Thoracic aorta (tissue), 2 donors: ENCODE results near the gene RCC2. TPM values are rescaled to one million over a fixed set of nuclear protein-coding genes. Genes with fewer than 3 reads are reported as not detected.
"Not testable (repeated sequence)": the region's sequence is repeated elsewhere in the genome, so short reads cannot be mapped to it uniquely, and the experiment has no call there.

Source experiments
- ATAC-seq: fragments of 150-250 bp; one replicate; pipeline ENCODE4 v1.8.0; 2017; ENCODE audit warnings: low read depth; ENCODE audit not compliant: insufficient number of reproducible peaks, low FRiP score
- DNase-seq: peaks from one replicate; pipeline ENCODE4 v3.0.0-alpha.2; 2020; ENCODE audit warnings: low spot score
- H3K27ac ChIP-seq, 2 donors: fragments of 200-600 bp; sonication (generic); 1 replicate in 1 of 2; 2 replicates in 1 of 2; pipeline ENCODE4 v1.5.1; 2016; ENCODE audit warnings: mild to moderate bottlenecking in 2 of 2, moderate library complexity in 2 of 2
- H3K27me3 ChIP-seq: fragments of 200-600 bp; sonication (generic); replicated peaks from 2 replicates; pipeline ENCODE4 v1.6.0; 2016; ENCODE audit warnings: mild to moderate bottlenecking; ENCODE audit not compliant: insufficient read depth
- H3K36me3 ChIP-seq: fragments of 200-600 bp; sonication (generic); one replicate; pipeline ENCODE4 v1.5.1; 2016
- H3K4me1 ChIP-seq, 2 donors: fragments of 200-600 bp; sonication (generic); 1 replicate in 1 of 2; 2 replicates in 1 of 2; pipeline versions ENCODE4 v1.5.1 to v1.6.0; 2016; ENCODE audit warnings: low read depth in 2 of 2, mild to moderate bottlenecking in 1 of 2; ENCODE audit not compliant: control insufficient read depth in 1 of 2
- H3K4me3 ChIP-seq: fragments of 200-600 bp; sonication (generic); 2 replicates; pipeline ENCODE4 v1.5.1; 2016; ENCODE audit warnings: mild to moderate bottlenecking
- H3K9me3 ChIP-seq: fragments of 200-600 bp; sonication (generic); 2 replicates; pipeline ENCODE4 v1.5.1; 2016
- CTCF ChIP-seq: fragments of 200-600 bp; sonication (generic); IDR thresholded peaks from one replicate; pipeline ENCODE4 v1.5.1; 2019; ENCODE audit warnings: antibody characterized with exemption
- total RNA-seq, 2 donors: library from RNA; depleted of rRNA; stranded (reverse); fragments of >200 nt; gene quantifications; one replicate each; pipeline versions ENCODE4 v1.1.0 to v1.2.3, GENCODE V29; 2016

The RCC2 gene
- total RNA-seq, 2 donors from 2014 or later: 18.4 to 27.7 TPM

GRCh38 chr1:17458794-17459193 lies 19.3 kb upstream of the RCC2 start:
- DNase-seq (no peak), ATAC-seq (no peak)
- no peak overlapping the region for H3K4me3 ChIP-seq
- H3K27me3 ChIP-seq: no peaks in the 10 kb centered on the region
- no peak overlapping the region for H3K27ac ChIP-seq
- H3K4me1 ChIP-seq: no peaks in the 10 kb centered on the region
- no peak for TF ChIP-seq CTCF
- H3K9me3 ChIP-seq: no peaks in the 10 kb centered on the region
- no peaks in the 10 kb centered on the region for H3K36me3 ChIP-seq

GRCh38 chr1:17452686-17453085 lies 13.2 kb upstream of the RCC2 start:
- no peak overlapping the region for H3K27ac ChIP-seq
- no peaks in the 10 kb centered on the region for H3K9me3 ChIP-seq
- no peaks in the 10 kb centered on the region for H3K27me3 ChIP-seq
- DNase-seq (no peak), ATAC-seq (no peak)
- no peaks in the 10 kb centered on the region for H3K36me3 ChIP-seq
- no peaks in the 10 kb centered on the region for H3K4me1 ChIP-seq
- no peak for TF ChIP-seq CTCF
- no peak overlapping the region for H3K4me3 ChIP-seq

- not testable (repeated sequence) for H3K27ac ChIP-seq, H3K4me3 ChIP-seq, H3K4me1 ChIP-seq, H3K36me3 ChIP-seq, H3K27me3 ChIP-seq, H3K9me3 ChIP-seq, DNase-seq, ATAC-seq
These were observed 12.7 kb upstream of the RCC2 start for GRCh38 chr1:17452203-17452602.

GRCh38 chr1:17451731-17452130 lies 12.3 kb upstream of the RCC2 start:
- no peaks in the 10 kb centered on the region for H3K9me3 ChIP-seq
- no peak for TF ChIP-seq CTCF
- H3K27me3 ChIP-seq: no peaks in the 10 kb centered on the region
- DNase-seq (no peak), ATAC-seq (no peak)
- H3K36me3 ChIP-seq: no peaks in the 10 kb centered on the region
- no peak overlapping the region for H3K4me3 ChIP-seq
- no peak overlapping the region for H3K27ac ChIP-seq
- H3K4me1 ChIP-seq: no peaks in the 10 kb centered on the region

GRCh38 chr1:17447501-17447992 lies 8.1 kb upstream of the RCC2 start:
- ATAC-seq (no peak), DNase-seq (no peak)
- Histone ChIP-seq H3K4me1 (no peaks in the 10 kb centered on the region), H3K9me3 (no peaks in the 10 kb centered on the region), H3K27ac (no peak overlapping the region), H3K4me3 (no peak overlapping the region), H3K27me3 (no peaks in the 10 kb centered on the region), H3K36me3 (no peaks in the 10 kb centered on the region)
- no peak for TF ChIP-seq CTCF

GRCh38 chr1:17442841-17443240 lies 3.4 kb upstream of the RCC2 start:
- H3K27me3 ChIP-seq: no peaks in the 10 kb centered on the region
- no peaks in the 10 kb centered on the region for H3K36me3 ChIP-seq
- no peak for TF ChIP-seq CTCF
- no peak overlapping the region for H3K4me3 ChIP-seq
- ATAC-seq: no peak
- no peaks in the 10 kb centered on the region for H3K9me3 ChIP-seq
- peaks cover 0 to 9% of the 10 kb centered on the region in 2 donors for H3K4me1 ChIP-seq
- H3K27ac ChIP-seq: no peak overlapping the region
- DNase-seq: no peak
